Stimulated activated CD8-positive, alpha-beta memory T cell treated with anti-CD3 and anti-CD28 coated beads, Interleukin-2, amount 100 ng/mL, for 1 hour (primary cell): Measurements from ENCODE around the gene AJAP1.

Experiments
- DNase-seq, 2 donors: peaks; one replicate each; pipeline ENCODE4 v3.0.0-alpha.2; 2020; ENCODE audit warnings: low read depth in 2 of 2

The AJAP1 gene

GRCh38 chr1:4771267-4771666 is 116.9 kb downstream of the AJAP1 start:
- no peak for DNase-seq

- DNase-seq: no peak
These were observed 117.3 kb downstream of the AJAP1 start for GRCh38 chr1:4771721-4772120.

- DNase-seq: no peak
These were observed 118.0 kb downstream of the AJAP1 start for GRCh38 chr1:4772294-4773010.

GRCh38 chr1:4773226-4773625 is 118.8 kb downstream of the AJAP1 start:
- no peak for DNase-seq

- DNase-seq: no peak
These were observed 121.1 kb downstream of the AJAP1 start for GRCh38 chr1:4775506-4775905.

DNA sequence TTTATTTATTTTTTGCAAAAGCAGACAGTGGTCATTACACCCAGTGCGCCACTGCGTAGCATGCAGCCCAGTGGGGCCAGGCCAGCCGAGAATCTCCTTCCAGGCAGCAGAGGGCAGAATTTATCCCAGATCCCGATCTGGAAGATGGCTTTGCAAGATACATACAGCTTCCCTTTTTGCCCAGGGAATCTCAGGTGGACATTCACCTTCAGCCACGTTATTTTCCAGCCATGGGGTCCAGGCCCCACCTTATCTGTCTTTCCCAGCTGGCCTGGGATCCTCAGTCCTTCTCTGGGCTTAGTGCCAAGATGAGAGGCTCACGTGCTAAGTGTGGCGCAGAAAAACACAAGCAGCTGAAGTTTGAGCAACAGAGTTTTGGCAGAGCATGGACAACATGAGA is 123.6 kb downstream of the AJAP1 start:
- DNase-seq: no peak

DNA sequence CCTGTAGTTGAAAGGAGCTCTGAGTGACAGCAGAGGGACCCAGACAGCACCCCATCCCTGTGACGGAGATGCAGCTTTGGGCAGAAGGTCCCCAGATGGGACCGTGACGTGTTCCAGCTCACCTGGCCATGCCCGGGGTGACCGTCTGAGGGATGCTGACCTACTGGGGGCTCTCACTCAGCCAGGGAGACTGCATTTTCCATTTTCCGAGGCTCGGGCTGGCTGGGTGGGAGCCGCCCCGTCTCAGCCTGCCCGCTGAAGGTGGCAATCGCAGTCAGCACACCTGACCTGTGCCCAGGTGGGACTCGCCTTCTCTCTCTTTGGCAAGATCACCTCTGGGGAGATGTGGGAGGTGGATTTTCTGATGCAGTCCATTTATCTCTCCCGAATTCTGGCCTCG is 127.2 kb downstream of the AJAP1 start:
- DNase-seq: no peak

DNA sequence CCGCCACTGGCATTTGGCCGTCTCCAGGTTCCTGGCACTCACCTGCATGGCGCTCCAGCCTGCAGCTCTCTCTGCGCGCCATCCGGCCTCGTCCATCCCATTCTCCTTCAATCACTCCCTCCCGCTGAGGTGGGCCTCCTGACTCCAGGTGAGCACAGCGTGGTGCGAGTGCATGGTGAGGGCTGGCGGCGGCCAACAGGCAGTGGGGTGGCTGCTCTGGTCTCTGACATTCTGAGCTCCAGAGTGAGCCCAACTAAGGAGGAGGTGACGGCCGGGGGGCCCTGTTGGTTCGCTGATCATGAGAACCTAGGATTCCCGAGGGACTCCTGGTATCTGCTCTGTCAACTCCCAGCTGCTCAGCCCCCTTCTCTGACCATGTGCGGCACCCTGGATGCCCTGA is 130.4 kb downstream of the AJAP1 start:
- no peak for DNase-seq

GRCh38 chr1:4786055-4786454 is 131.6 kb downstream of the AJAP1 start:
- DNase-seq: no peak

GRCh38 chr1:4787551-4787950 is 133.1 kb downstream of the AJAP1 start:
- no peak for DNase-seq

GRCh38 chr1:4792565-4792964 is 138.2 kb downstream of the AJAP1 start:
- DNase-seq: no peak

DNA sequence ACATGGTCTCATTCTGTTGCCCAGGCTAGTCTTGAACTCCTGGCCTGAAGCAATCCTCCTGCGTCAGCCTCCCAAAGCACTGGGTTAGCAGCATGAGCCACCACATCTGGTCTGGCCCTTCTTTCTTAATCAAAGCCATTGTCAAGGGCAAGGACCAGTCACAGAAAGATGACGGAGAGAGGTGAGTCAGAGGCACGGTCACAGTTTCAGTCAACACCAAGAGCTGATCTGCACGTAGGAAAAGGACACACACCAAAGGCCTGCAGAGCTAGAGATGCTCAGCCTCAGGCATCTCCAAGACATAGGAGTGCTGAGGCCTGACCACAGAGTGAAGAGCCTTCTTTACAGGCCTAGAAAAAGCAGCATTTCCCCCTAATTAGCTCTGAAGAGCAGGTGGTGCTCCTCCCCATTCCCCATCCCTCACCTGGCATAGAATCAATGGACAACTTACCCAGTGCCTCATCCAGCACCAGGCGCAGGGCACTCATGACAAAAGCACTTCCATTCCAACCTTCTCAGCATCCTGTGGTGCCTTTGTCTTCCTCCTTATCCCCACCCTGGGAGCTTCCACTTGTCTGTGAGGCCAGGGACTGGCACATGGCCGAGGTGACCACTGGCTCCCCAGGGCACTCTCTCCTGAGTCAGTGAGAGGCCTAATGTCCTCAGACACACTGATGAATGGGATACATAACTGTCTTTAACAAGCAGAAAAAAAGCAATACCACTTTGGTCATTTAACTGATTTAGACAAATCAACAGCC is 139.8 kb downstream of the AJAP1 start:
- no peak for DNase-seq

- DNase-seq: no peak
These were observed 142.0 kb downstream of the AJAP1 start for GRCh38 chr1:4796161-4797015.

DNA sequence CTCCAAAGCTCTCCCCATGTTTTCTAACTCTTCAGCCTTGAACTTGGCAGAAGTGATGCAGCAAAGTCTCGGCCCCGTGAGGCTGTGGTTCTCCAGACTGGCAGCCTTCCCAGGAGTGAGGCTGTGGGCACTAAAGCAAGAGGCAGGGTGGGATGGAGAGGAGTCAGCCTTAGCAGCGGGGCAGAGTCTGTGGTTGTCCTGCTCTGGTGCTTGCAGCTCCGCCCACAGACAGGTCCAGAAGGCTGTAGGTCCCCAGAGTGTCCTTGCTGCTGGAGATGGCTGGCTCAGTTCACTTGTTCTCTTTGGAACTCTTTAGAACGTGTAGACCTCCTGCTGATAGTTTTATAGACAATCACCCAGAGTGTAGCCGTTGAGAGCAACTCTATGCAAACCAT is 142.6 kb downstream of the AJAP1 start:
- no peak for DNase-seq

GRCh38 chr1:4797429-4797828 is 143.0 kb downstream of the AJAP1 start:
- DNase-seq: no peak

GRCh38 chr1:4801192-4801924 is 146.9 kb downstream of the AJAP1 start:
- no peak for DNase-seq

DNA sequence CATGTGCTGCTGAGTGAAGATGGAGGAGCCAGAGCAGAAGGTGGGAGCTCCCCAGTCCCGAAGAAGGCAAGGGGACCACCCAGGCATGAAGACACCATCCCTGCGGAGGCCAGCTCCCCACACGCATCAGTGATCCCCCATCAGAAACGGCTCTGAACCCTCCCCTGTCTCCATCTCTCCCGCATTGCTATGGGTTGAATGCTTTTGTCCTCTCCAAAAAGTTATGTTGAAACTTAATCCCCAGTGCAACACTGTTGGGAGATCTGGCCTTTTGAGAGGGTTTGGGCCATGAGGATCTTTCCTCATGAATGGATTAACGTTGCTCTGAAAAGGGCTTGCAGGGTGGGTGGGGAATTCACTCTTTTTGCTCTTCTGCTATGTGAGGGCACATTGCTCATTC is 147.6 kb downstream of the AJAP1 start:
- DNase-seq: no peak

GRCh38 chr1:4803335-4803734 is 148.9 kb downstream of the AJAP1 start:
- no peak for DNase-seq

GRCh38 chr1:4805987-4806386 is 151.6 kb downstream of the AJAP1 start:
- DNase-seq: no peak

DNA sequence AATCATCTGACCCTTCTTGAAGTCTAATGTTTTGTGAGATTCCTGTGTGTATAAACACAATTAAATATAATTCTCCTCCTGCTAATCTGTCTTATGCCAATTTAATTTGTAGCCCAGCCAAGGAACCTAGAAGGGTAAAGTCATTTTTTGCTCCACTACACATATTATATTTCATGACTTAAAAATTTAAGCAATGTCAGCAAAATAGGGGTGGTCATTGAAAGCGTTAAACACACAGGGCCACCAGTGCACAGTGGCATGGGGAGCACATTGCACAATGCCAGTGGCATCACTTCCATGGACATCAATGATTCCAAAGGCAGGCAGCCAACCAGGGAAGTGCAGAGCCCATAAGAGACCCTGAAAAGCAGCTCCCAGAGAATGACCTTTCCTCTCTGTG is 166.1 kb downstream of the AJAP1 start:
- DNase-seq: no peak

DNA sequence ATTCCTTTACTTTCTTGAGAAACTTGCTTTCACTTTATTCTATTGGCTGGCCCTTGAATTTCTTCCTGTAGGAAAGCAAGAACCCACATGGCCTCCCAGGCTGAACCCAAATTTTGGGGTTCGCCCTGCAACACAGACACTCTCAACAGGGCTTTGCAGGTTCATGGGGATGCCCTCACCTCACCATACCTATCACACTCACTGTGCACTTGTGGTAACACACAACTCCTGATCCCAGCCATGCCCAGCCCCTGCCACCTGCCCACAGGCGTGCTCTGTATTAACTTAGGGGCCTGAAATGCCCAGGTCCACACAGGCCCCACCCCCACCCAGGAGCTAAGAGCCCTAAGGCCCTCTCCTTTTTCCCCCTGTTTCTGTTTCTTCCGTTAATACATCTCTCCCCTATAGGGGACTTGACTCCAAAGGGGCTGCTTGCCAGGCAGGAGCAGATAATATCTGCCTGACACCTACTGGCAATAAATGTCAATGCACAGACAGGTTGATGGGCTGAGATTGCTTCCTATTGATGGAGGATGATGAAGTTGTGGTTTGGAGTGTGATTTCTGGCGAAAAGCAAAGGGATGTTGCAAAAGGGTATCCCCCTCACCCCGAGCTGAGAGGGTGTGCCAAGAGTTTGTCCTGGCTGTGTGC is 171.5 kb downstream of the AJAP1 start:
- DNase-seq: no peak
